ENCODE measurements around the gene GTF3C1. TPM values are rescaled to one million over a fixed set of nuclear protein-coding genes. Genes with fewer than 3 reads are reported as not detected.

Gene GTF3C1
- total RNA-seq, 2 experiments from 2014 or later, result 43.6 to 44.5 TPM

DNA sequence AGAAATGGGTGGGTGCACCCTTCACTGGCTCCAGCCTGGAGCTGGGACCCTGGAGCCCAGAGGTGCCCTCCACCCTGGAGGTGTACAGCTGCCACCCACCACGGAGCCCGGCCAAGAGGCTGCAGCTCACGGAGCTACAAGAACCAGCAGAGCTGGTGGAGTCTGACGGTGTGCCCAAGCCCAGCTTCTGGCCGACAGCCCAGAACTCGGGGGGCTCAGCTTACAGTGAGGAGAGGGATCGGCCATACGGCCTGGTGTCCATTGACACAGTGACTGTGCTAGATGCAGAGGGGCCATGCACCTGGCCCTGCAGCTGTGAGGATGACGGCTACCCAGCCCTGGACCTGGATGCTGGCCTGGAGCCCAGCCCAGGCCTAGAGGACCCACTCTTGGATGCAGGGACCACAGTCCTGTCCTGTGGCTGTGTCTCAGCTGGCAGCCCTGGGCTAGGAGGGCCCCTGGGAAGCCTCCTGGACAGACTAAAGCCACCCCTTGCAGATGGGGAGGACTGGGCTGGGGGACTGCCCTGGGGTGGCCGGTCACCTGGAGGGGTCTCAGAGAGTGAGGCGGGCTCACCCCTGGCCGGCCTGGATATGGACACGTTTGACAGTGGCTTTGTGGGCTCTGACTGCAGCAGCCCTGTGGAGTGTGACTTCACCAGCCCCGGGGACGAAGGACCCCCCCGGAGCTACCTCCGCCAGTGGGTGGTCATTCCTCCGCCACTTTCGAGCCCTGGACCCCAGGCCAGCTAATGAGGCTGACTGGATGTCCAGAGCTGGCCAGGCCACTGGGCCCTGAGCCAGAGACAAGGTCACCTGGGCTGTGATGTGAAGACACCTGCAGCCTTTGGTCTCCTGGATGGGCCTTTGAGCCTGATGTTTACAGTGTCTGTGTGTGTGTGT, 100.9 kb downstream of the GTF3C1 start:
- Mint-ChIP-seq H3K27me3 (no peaks in the 10 kb centered on the region), H3K9me3 (no peaks in the 10 kb centered on the region), H3K4me3 (peak overlapping the region; percentile 38), H3K27ac (peak overlapping the region; percentile 93), H3K4me1 (ENCODE audit: low read depth) (peaks cover 81% of the 10 kb centered on the region), H3K36me3 (ENCODE audit: low read depth) (peaks cover 69% of the 10 kb centered on the region)
- H3K9me3 ChIP-seq (ENCODE audit: control insufficient read depth in 1 of 2, insufficient read depth in 1 of 2, low read length in 2 of 2), result peaks cover 9 to 10% of the 10 kb centered on the region in 2 experiments
- intact Hi-C loops (cut with DNase I, micrococcal nuclease), result loop anchor here in 1 of 2 experiments (5.0 kb wide), 2 partner anchors 131 to 211 kb away; no protein-coding TSS in a partner anchor
- no peak overlapping the region for H3K4me3 ChIP-seq (ENCODE audit: low read length)
- DNase-seq (no peak), ATAC-seq (ENCODE audit: poor library complexity) (no peak)
- TF ChIP-seq, protein P1, sequence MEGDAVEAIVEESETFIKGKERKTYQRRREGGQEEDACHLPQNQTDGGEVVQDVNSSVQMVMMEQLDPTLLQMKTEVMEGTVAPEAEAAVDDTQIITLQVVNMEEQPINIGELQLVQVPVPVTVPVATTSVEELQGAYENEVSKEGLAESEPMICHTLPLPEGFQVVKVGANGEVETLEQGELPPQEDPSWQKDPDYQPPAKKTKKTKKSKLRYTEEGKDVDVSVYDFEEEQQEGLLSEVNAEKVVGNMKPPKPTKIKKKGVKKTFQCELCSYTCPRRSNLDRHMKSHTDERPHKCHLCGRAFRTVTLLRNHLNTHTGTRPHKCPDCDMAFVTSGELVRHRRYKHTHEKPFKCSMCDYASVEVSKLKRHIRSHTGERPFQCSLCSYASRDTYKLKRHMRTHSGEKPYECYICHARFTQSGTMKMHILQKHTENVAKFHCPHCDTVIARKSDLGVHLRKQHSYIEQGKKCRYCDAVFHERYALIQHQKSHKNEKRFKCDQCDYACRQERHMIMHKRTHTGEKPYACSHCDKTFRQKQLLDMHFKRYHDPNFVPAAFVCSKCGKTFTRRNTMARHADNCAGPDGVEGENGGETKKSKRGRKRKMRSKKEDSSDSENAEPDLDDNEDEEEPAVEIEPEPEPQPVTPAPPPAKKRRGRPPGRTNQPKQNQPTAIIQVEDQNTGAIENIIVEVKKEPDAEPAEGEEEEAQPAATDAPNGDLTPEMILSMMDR (IDR thresholded peaks at IDR 0.05), result no peak
- CTCF ChIA-PET, result no interaction called here
- no peaks in the 10 kb centered on the region for H3K27me3 ChIP-seq (ENCODE audit: control insufficient read depth in 1 of 2, insufficient read depth in 2 of 2, low read length in 2 of 2)
- H3K27ac ChIP-seq (ENCODE audit: low read depth in 1 of 2, low read length in 2 of 2), result peak overlapping the region in 1 of 2 donors; percentile 18
- POLR2A ChIA-PET, result no interaction called here
- peaks cover 54% of the 10 kb centered on the region for H3K36me3 ChIP-seq (ENCODE audit: insufficient read depth, low read length)
- H3K4me1 ChIP-seq (ENCODE audit: insufficient read depth, low read length), result peaks cover 78% of the 10 kb centered on the region

GRCh38 chr16:27447301-27447700, 102.4 kb downstream of the GTF3C1 start:
- peaks cover 84% of the 10 kb centered on the region for H3K36me3 Mint-ChIP-seq (ENCODE audit: low read depth)
- intact Hi-C loops (cut with DNase I, micrococcal nuclease), result loop anchor here (2.0 to 5.0 kb wide), 4 partner anchors 44 to 210 kb away; partner anchors contain the start of gene IL21R (in 2 of the 2)
- TF ChIP-seq, protein P1 (IDR thresholded peaks at IDR 0.05), result no peak
- CTCF ChIA-PET, result interaction anchor here (1.0 to 1.1 kb wide), 3 partner anchors 17 to 212 kb away, joined by 3 to 4 read pairs (median 4); partner anchors contain the start of gene IL21R
- DNase-seq (no peak), ATAC-seq (ENCODE audit: poor library complexity) (no peak)
- H3K4me1 Mint-ChIP-seq (ENCODE audit: low read depth), result peaks cover 68% of the 10 kb centered on the region
- H3K27ac Mint-ChIP-seq, result peak overlapping the region; percentile 93
- H3K27me3 Mint-ChIP-seq, result no peaks in the 10 kb centered on the region
- POLR2A ChIA-PET, result interaction anchor here (0.5 to 3.0 kb wide), 15 partner anchors 8 to 337 kb away, joined by 3 to 15 read pairs (median 4); partner anchors contain the start of genes IL21R and KDM8
- H3K4me1 ChIP-seq (ENCODE audit: insufficient read depth, low read length), result peaks cover 74% of the 10 kb centered on the region
- H3K36me3 ChIP-seq (ENCODE audit: insufficient read depth, low read length), result peaks cover 64% of the 10 kb centered on the region
- H3K9me3 ChIP-seq (ENCODE audit: control insufficient read depth in 1 of 2, insufficient read depth in 1 of 2, low read length in 2 of 2), result peaks cover 14% of the 10 kb centered on the region in 2 experiments
- peak overlapping the region; percentile 18 to 54 for H3K27ac ChIP-seq (ENCODE audit: low read depth in 1 of 2, low read length in 2 of 2)
- no peaks in the 10 kb centered on the region for H3K9me3 Mint-ChIP-seq
- H3K4me3 ChIP-seq (ENCODE audit: low read length), result no peak overlapping the region
- H3K27me3 ChIP-seq (ENCODE audit: control insufficient read depth in 1 of 2, insufficient read depth in 2 of 2, low read length in 2 of 2), result no peaks in the 10 kb centered on the region
- H3K4me3 Mint-ChIP-seq, result peak overlapping the region; percentile 73

- H3K9me3 Mint-ChIP-seq, result no peaks in the 10 kb centered on the region
- ChIA-PET CTCF (interaction anchor here (1.0 to 1.2 kb wide), 4 partner anchors 9 to 212 kb away, joined by 3 to 4 read pairs (median 4); partner anchors contain the start of gene IL21R), POLR2A (interaction anchor here (0.5 to 3.0 kb wide), 18 partner anchors 9 to 336 kb away, joined by 3 to 15 read pairs (median 4); partner anchors contain the start of genes IL21R and KDM8)
- peaks cover 67% of the 10 kb centered on the region for H3K36me3 ChIP-seq (ENCODE audit: insufficient read depth, low read length)
- H3K27me3 ChIP-seq (ENCODE audit: control insufficient read depth in 1 of 2, insufficient read depth in 2 of 2, low read length in 2 of 2), result no peaks in the 10 kb centered on the region
- ATAC-seq (ENCODE audit: poor library complexity), result peak; percentile 92
- H3K4me3 ChIP-seq (ENCODE audit: low read length), result no peak overlapping the region
- intact Hi-C loops (cut with DNase I, micrococcal nuclease), result loop anchor here (2.0 to 5.0 kb wide), 4 partner anchors 44 to 209 kb away; partner anchors contain the start of gene IL21R (in 2 of the 2)
- no peaks in the 10 kb centered on the region for H3K27me3 Mint-ChIP-seq
- peak overlapping the region; percentile 73 for H3K4me3 Mint-ChIP-seq
- peaks cover 70% of the 10 kb centered on the region for H3K4me1 ChIP-seq (ENCODE audit: insufficient read depth, low read length)
- peak overlapping the region; percentile 18 to 54 for H3K27ac ChIP-seq (ENCODE audit: low read depth in 1 of 2, low read length in 2 of 2)
- peaks cover 63% of the 10 kb centered on the region for H3K4me1 Mint-ChIP-seq (ENCODE audit: low read depth)
- peaks cover 14% of the 10 kb centered on the region in 2 experiments for H3K9me3 ChIP-seq (ENCODE audit: control insufficient read depth in 1 of 2, insufficient read depth in 1 of 2, low read length in 2 of 2)
- peaks cover 88% of the 10 kb centered on the region for H3K36me3 Mint-ChIP-seq (ENCODE audit: low read depth)
- DNase-seq, result peak; percentile 70 to 94 (median 80)
- H3K27ac Mint-ChIP-seq, result peak overlapping the region; percentile 93
- TF ChIP-seq, protein P1 (IDR thresholded peaks at IDR 0.05), result no peak
These were observed 103.0 kb downstream of the GTF3C1 start for GRCh38 chr16:27446721-27447120.
